ENCODE results near the gene NEK10. TPM values are rescaled to one million over a fixed set of nuclear protein-coding genes. Genes with fewer than 3 reads are reported as not detected.

Gene NEK10, protein sequence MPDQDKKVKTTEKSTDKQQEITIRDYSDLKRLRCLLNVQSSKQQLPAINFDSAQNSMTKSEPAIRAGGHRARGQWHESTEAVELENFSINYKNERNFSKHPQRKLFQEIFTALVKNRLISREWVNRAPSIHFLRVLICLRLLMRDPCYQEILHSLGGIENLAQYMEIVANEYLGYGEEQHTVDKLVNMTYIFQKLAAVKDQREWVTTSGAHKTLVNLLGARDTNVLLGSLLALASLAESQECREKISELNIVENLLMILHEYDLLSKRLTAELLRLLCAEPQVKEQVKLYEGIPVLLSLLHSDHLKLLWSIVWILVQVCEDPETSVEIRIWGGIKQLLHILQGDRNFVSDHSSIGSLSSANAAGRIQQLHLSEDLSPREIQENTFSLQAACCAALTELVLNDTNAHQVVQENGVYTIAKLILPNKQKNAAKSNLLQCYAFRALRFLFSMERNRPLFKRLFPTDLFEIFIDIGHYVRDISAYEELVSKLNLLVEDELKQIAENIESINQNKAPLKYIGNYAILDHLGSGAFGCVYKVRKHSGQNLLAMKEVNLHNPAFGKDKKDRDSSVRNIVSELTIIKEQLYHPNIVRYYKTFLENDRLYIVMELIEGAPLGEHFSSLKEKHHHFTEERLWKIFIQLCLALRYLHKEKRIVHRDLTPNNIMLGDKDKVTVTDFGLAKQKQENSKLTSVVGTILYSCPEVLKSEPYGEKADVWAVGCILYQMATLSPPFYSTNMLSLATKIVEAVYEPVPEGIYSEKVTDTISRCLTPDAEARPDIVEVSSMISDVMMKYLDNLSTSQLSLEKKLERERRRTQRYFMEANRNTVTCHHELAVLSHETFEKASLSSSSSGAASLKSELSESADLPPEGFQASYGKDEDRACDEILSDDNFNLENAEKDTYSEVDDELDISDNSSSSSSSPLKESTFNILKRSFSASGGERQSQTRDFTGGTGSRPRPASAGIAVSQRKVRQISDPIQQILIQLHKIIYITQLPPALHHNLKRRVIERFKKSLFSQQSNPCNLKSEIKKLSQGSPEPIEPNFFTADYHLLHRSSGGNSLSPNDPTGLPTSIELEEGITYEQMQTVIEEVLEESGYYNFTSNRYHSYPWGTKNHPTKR
- total RNA-seq (2021; ENCODE audit: unreplicated experiment) (5.7 TPM), Bru-seq, nascent RNA (percentile 75 among the genes with signal in this experiment), BruChase-seq, experiment 1, labeled RNA remaining after a 2-hour chase (percentile 78 among the genes with signal in this experiment), BruChase-seq, experiment 2, labeled RNA remaining after a 6-hour chase (percentile 68 among the genes with signal in this experiment)
- 0.94 TPM for polyA plus RNA-seq (2012; ENCODE audit: insufficient read length)
- long read RNA-seq, result 0 reads

GRCh38 chr3:27368831-27369607 lies at the start of gene NEK10:
NEK10 (minus strand) TSS chr3:27369383; CDS start chr3:27352882, 16,501 bp downstream.
- ATAC-seq, result peak; percentile 85
- in situ Hi-C loops (cut with HindIII; ENCODE audit: low pct_unique_long_range_greater_than_20kb, low sequenced_read_pairs) (no loop called here), intact Hi-C loops (cut with micrococcal nuclease; ENCODE audit: unreplicated experiment) (loop anchor here (10.0 kb wide), 1 partner anchor 224 kb away; no protein-coding TSS in a partner anchor)
- Histone ChIP-seq H3K36me3 (ENCODE audit: control insufficient read depth, insufficient read depth, low read length) (peaks cover 12% of the 10 kb centered on the region), H3K4me1 (ENCODE audit: control insufficient read depth, insufficient read depth, low read length) (peaks cover 12% of the 10 kb centered on the region), H3K27ac (ENCODE audit: low read length) (no peak within 1 kb of the TSS), H3K4me3 (ENCODE audit: low read depth in 2 of 2, low read length in 2 of 2) (peak within 1 kb of the TSS in 1 of 2 experiments; percentile 44; a peak in 2 of 4 replicates), H3K9me3 (ENCODE audit: control insufficient read depth, insufficient read depth, low read depth, low read length) (no peaks in the 10 kb centered on the region), H3K27me3 (ENCODE audit: control insufficient read depth, insufficient read depth, low read length) (no peaks in the 10 kb centered on the region)
- no TSS peak for BruUV-seq (replicated peaks)
- ChIA-PET CTCF (no interaction called here), POLR2A (no interaction called here)
- no peak for DNase-seq (ENCODE audit: low read depth, low spot score)
- TF ChIP-seq SIN3A (IDR thresholded peaks at IDR 0.05; ENCODE audit: borderline replicate concordance, insufficient read depth, low read depth, low read length) (peak; percentile 49; the same call in 1 of the 2 replicates), POLR2AphosphoS5 (IDR thresholded peaks at IDR 0.05; ENCODE audit: low read depth, low read length) (peak; percentile 79), REST (IDR thresholded peaks at IDR 0.05; ENCODE audit: insufficient read depth in 1 of 2, low read depth in 2 of 2, low read length in 1 of 2) (no peak), CTCF (IDR thresholded peaks at IDR 0.05) (no peak), TCF7L2 (IDR thresholded peaks at IDR 0.05; ENCODE audit: low read depth, low read length) (no peak)

DNA sequence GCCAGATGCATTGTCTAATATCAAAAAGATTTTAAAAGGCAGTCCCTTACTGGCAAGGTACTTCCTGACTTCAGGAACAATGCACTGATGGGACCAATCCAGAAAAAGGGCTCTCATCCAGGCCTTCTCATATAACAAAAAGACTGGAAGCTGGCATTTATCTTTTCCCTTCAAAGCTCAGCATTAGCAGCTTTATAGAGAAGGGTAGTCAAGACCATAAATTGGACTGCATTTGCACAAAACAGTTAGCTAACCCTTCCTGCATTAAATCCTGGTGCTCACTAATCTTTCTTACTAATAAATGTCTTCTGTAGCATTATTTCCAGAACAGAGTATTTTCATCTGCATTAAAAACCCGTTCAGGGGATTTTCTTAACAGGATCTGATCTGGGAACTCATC lies 46.0 kb upstream of the NEK10 start:
- Histone ChIP-seq H3K27ac (ENCODE audit: low read length) (no peak overlapping the region), H3K4me1 (ENCODE audit: control insufficient read depth, insufficient read depth, low read length) (no peaks in the 10 kb centered on the region; the same call in 1 of the 2 replicates), H3K4me3 (ENCODE audit: low read depth in 2 of 2, low read length in 2 of 2) (no peak overlapping the region), H3K9me3 (ENCODE audit: control insufficient read depth, insufficient read depth, low read depth, low read length) (no peaks in the 10 kb centered on the region), H3K36me3 (ENCODE audit: control insufficient read depth, insufficient read depth, low read length) (peaks cover 64% of the 10 kb centered on the region), H3K27me3 (ENCODE audit: control insufficient read depth, insufficient read depth, low read length) (no peaks in the 10 kb centered on the region)
- TSS peak; percentile 3 for BruUV-seq (replicated peaks)
- DNase-seq (ENCODE audit: low read depth, low spot score) (no peak), ATAC-seq (no peak)
- intact Hi-C loops (cut with micrococcal nuclease; ENCODE audit: unreplicated experiment) (no loop called here), in situ Hi-C loops (cut with HindIII; ENCODE audit: low pct_unique_long_range_greater_than_20kb, low sequenced_read_pairs) (no loop called here)
- TF ChIP-seq POLR2AphosphoS5 (IDR thresholded peaks at IDR 0.05; ENCODE audit: low read depth, low read length), result no peak
- no peak for TF ChIP-seq CTCF (IDR thresholded peaks at IDR 0.05)
- no peak for TF ChIP-seq SIN3A (IDR thresholded peaks at IDR 0.05; ENCODE audit: borderline replicate concordance, insufficient read depth, low read depth, low read length)
- ChIA-PET CTCF (no interaction called here), POLR2A (no interaction called here)

All from Panc1 (cell line).